Activated naive CD8-positive, alpha-beta T cell treated with anti-CD3 and anti-CD28 coated beads, Interleukin-2, amount 50 U/mL, for 24 hours (primary cell): ENCODE data around the gene SLC25A1.

Experiments used
- ATAC-seq: fragments of 150-1000 bp; cut with Tn5 transposase; one replicate; pipeline ENCODE4 v1.10.0; 2021
- DNase-seq: peaks from one replicate; pipeline ENCODE4 v3.0.0; 2021
- H3K27ac Mint-ChIP-seq: one replicate; pipeline ENCODE4 v1.8.0; 2021; ENCODE audit warnings: mild to moderate bottlenecking, mixed read lengths
- H3K27me3 Mint-ChIP-seq: one replicate; pipeline ENCODE4 v1.8.0; 2021; ENCODE audit warnings: mixed read lengths
- H3K36me3 Mint-ChIP-seq: one replicate; pipeline ENCODE4 v1.8.0; 2021; ENCODE audit warnings: low read depth, mixed read lengths
- H3K4me1 Mint-ChIP-seq: one replicate; pipeline ENCODE4 v1.8.0; 2021; ENCODE audit warnings: mixed read lengths
- H3K4me3 Mint-ChIP-seq: one replicate; pipeline ENCODE4 v1.8.0; 2021; ENCODE audit warnings: mild to moderate bottlenecking, moderate library complexity, mixed read lengths
- H3K9me3 Mint-ChIP-seq: one replicate; pipeline ENCODE4 v1.8.0; 2021; ENCODE audit warnings: mixed read lengths

SLC25A1 gene

GRCh38 chr22:19180234-19180633 lies 1.7 kb upstream of the SLC25A1 start:
- H3K27ac Mint-ChIP-seq: no peak overlapping the region
- H3K9me3 Mint-ChIP-seq: no peaks in the 10 kb centered on the region
- peaks cover 27% of the 10 kb centered on the region for H3K4me1 Mint-ChIP-seq
- DNase-seq: no peak
- H3K36me3 Mint-ChIP-seq: peaks cover 1% of the 10 kb centered on the region
- no peaks in the 10 kb centered on the region for H3K27me3 Mint-ChIP-seq
- no peak overlapping the region for H3K4me3 Mint-ChIP-seq
- ATAC-seq: no peak

- H3K4me1 Mint-ChIP-seq: peaks cover 28% of the 10 kb centered on the region
- peak; percentile 31 for ATAC-seq
- peaks cover 1% of the 10 kb centered on the region for H3K36me3 Mint-ChIP-seq
- H3K9me3 Mint-ChIP-seq: no peaks in the 10 kb centered on the region
- peak overlapping the region; percentile 79 for H3K4me3 Mint-ChIP-seq
- H3K27ac Mint-ChIP-seq: peak overlapping the region; percentile 59
- peak; percentile 59 for DNase-seq
- H3K27me3 Mint-ChIP-seq: no peaks in the 10 kb centered on the region
Measured at GRCh38 chr22:19179497-19180048, 1.0 kb upstream of the SLC25A1 start.

- peak overlapping the region; percentile 38 for H3K4me3 Mint-ChIP-seq
- H3K4me1 Mint-ChIP-seq: peaks cover 41% of the 10 kb centered on the region
- peak; percentile 34 for ATAC-seq
- peak; percentile 53 for DNase-seq
- no peaks in the 10 kb centered on the region for H3K27me3 Mint-ChIP-seq
- H3K36me3 Mint-ChIP-seq: peaks cover 1% of the 10 kb centered on the region
- no peak overlapping the region for H3K27ac Mint-ChIP-seq
- H3K9me3 Mint-ChIP-seq: no peaks in the 10 kb centered on the region
Measured at GRCh38 chr22:19178065-19178656, 375 bp downstream of the SLC25A1 start.

GRCh38 chr22:19177164-19178064 lies 1.1 kb downstream of the SLC25A1 start:
- Mint-ChIP-seq H3K4me3 (peak overlapping the region; percentile 71), H3K4me1 (peaks cover 45% of the 10 kb centered on the region), H3K27ac (no peak overlapping the region), H3K27me3 (no peaks in the 10 kb centered on the region), H3K36me3 (peaks cover 6% of the 10 kb centered on the region), H3K9me3 (no peaks in the 10 kb centered on the region)
- ATAC-seq (no peak), DNase-seq (no peak)

GRCh38 chr22:19176732-19177131 lies 1.8 kb downstream of the SLC25A1 start:
- Mint-ChIP-seq H3K4me1 (peaks cover 42% of the 10 kb centered on the region), H3K9me3 (no peaks in the 10 kb centered on the region), H3K4me3 (peak overlapping the region; percentile 24), H3K36me3 (peaks cover 9% of the 10 kb centered on the region), H3K27me3 (no peaks in the 10 kb centered on the region), H3K27ac (no peak overlapping the region)
- ATAC-seq (no peak), DNase-seq (no peak)

- no peak for DNase-seq
- peaks cover 38% of the 10 kb centered on the region for H3K4me1 Mint-ChIP-seq
- H3K9me3 Mint-ChIP-seq: no peaks in the 10 kb centered on the region
- no peak for ATAC-seq
- H3K27me3 Mint-ChIP-seq: no peaks in the 10 kb centered on the region
- peaks cover 9% of the 10 kb centered on the region for H3K36me3 Mint-ChIP-seq
- peak overlapping the region; percentile 35 for H3K27ac Mint-ChIP-seq
- peak overlapping the region; percentile 24 for H3K4me3 Mint-ChIP-seq
Measured at GRCh38 chr22:19176175-19176643, 2.3 kb downstream of the SLC25A1 start.

- no peak overlapping the region for H3K4me3 Mint-ChIP-seq
Measured at GRCh38 chr22:19175602-19176174, 2.8 kb downstream of the SLC25A1 start.

GRCh38 chr22:19175026-19175601 lies 3.4 kb downstream of the SLC25A1 start:
- Mint-ChIP-seq H3K9me3 (no peaks in the 10 kb centered on the region), H3K4me3 (no peak overlapping the region), H3K4me1 (peaks cover 43% of the 10 kb centered on the region), H3K27ac (no peak overlapping the region), H3K36me3 (peaks cover 9% of the 10 kb centered on the region), H3K27me3 (peaks cover 7% of the 10 kb centered on the region)
- ATAC-seq (no peak), DNase-seq (no peak)

More at GRCh38 chr22:19175602-19176174, 2.8 kb downstream of the SLC25A1 start:
- Mint-ChIP-seq H3K36me3 (peaks cover 9% of the 10 kb centered on the region), H3K27ac (peak overlapping the region; percentile 35), H3K27me3 (peaks cover 3% of the 10 kb centered on the region), H3K9me3 (no peaks in the 10 kb centered on the region), H3K4me1 (peaks cover 38% of the 10 kb centered on the region)
- ATAC-seq (no peak), DNase-seq (no peak)

- H3K27ac Mint-ChIP-seq: no peak overlapping the region
- H3K4me1 Mint-ChIP-seq: peaks cover 42% of the 10 kb centered on the region
- H3K27me3 Mint-ChIP-seq: peaks cover 8% of the 10 kb centered on the region
- DNase-seq: no peak
- peak overlapping the region; percentile 99 for H3K4me3 Mint-ChIP-seq
- peaks cover 9% of the 10 kb centered on the region for H3K36me3 Mint-ChIP-seq
- H3K9me3 Mint-ChIP-seq: no peaks in the 10 kb centered on the region
- ATAC-seq: no peak
Measured at GRCh38 chr22:19174106-19175025, 4.2 kb downstream of the SLC25A1 start.

- DNase-seq (no peak), ATAC-seq (no peak)
- Mint-ChIP-seq H3K4me1 (peaks cover 42% of the 10 kb centered on the region), H3K27ac (peak overlapping the region; percentile 97), H3K9me3 (no peaks in the 10 kb centered on the region), H3K4me3 (peak overlapping the region; percentile 99), H3K27me3 (peaks cover 17% of the 10 kb centered on the region), H3K36me3 (peaks cover 9% of the 10 kb centered on the region)
Measured at GRCh38 chr22:19173047-19174035, 5.2 kb downstream of the SLC25A1 start.

GRCh38 chr22:19172213-19173046 lies 6.1 kb downstream of the SLC25A1 start:
- DNase-seq (no peak), ATAC-seq (no peak)
- Mint-ChIP-seq H3K9me3 (no peaks in the 10 kb centered on the region), H3K27me3 (peaks cover 22% of the 10 kb centered on the region), H3K4me1 (peaks cover 42% of the 10 kb centered on the region), H3K27ac (peak overlapping the region; percentile 97), H3K4me3 (peak overlapping the region; percentile 99), H3K36me3 (peaks cover 9% of the 10 kb centered on the region)

GRCh38 chr22:19169947-19170318 lies 8.6 kb downstream of the SLC25A1 start:
- no peak for ATAC-seq
- Mint-ChIP-seq H3K36me3 (peaks cover 8% of the 10 kb centered on the region), H3K27me3 (peaks cover 36% of the 10 kb centered on the region), H3K4me3 (peak overlapping the region; percentile 99), H3K4me1 (peaks cover 39% of the 10 kb centered on the region), H3K27ac (no peak overlapping the region), H3K9me3 (no peaks in the 10 kb centered on the region)
- no peak for DNase-seq
